ENCODE data around the gene PLCG1.

Gene PLCG1

DNA sequence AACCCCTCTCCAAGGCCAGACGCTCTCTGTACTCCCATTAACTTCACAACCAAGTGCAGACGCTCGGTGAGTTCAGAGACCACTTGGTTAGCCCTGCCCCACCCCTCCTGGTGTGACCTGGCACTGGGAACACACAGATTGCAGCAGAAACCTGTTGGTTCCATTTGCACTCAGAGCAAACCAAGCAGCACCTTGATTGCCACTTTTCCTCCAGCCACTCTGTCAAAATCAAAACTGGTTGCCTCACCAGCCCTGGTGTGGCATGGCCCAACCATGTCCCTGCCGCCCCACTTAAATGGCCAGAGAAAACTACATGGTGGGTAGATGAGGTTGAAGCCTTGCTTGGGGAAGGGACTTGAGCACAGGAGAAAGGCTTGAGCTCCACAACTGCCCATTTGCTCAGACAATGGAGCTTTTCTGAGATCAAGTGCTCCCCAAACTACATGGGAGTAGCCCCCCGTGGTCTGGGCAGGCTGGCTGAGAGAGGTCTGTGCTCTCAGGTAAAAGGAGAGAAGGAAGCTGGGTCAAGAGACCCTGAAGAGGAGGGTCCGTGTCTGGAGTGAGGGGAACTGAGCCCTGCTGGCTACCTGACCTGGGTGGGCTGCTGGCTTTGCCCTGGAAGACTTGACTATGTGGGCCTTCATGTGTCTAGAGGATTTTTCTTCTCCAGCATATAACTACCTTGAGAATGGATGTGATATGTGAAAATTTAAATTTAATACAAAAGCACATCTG is 43.4 kb downstream of the PLCG1 start:
- Histone ChIP-seq H3K9me3 (ENCODE audit: control insufficient read depth, low read length) (no peaks in the 10 kb centered on the region), H3K4me3 (ENCODE audit: insufficient read depth, low read depth, low read length) (no peak overlapping the region), H3K27ac (ENCODE audit: insufficient read depth, low read depth, low read length, poor library complexity, severe bottlenecking) (no peak overlapping the region), H3K4me1 (ENCODE audit: control insufficient read depth, insufficient read depth, low read length) (peaks cover 9% of the 10 kb centered on the region), H3K36me3 (ENCODE audit: control insufficient read depth, insufficient read depth, low read length) (peaks cover 9% of the 10 kb centered on the region), H3K27me3 (ENCODE audit: control insufficient read depth, insufficient read depth, low read length, poor library complexity, severe bottlenecking) (no peaks in the 10 kb centered on the region)
- 92% methylated on average over 6 of the region's 6 CpGs for WGBS, 2 experiments

DNA sequence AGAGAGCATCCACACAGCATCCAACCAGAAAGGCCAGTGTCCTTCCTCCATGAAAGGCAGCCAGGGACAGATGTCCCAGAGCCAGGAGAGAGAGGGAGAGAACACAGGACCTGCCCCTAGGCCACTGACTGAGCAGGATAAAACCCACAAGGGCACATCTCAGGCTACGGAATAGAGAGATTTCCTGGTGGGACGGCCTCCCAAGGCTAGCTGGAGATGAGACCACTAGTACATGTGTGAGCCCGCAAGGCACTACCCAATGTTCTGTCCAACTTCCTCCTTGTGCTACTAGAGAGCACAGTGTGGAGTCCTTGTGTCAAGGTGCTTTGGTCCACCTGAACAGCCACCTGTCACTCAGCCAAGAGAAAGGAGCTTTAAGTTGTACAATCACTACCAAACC is 44.2 kb downstream of the PLCG1 start:
- H3K27me3 ChIP-seq (ENCODE audit: control insufficient read depth, insufficient read depth, low read length, poor library complexity, severe bottlenecking), result no peaks in the 10 kb centered on the region
- peaks cover 3% of the 10 kb centered on the region for H3K36me3 ChIP-seq (ENCODE audit: control insufficient read depth, insufficient read depth, low read length)
- H3K4me3 ChIP-seq (ENCODE audit: insufficient read depth, low read depth, low read length), result no peak overlapping the region
- peaks cover 9% of the 10 kb centered on the region for H3K4me1 ChIP-seq (ENCODE audit: control insufficient read depth, insufficient read depth, low read length)
- WGBS, 2 experiments, result 95 to 96% methylated on average over 3 of the region's 3 CpGs
- H3K27ac ChIP-seq (ENCODE audit: insufficient read depth, low read depth, low read length, poor library complexity, severe bottlenecking), result no peak overlapping the region
- no peaks in the 10 kb centered on the region for H3K9me3 ChIP-seq (ENCODE audit: control insufficient read depth, low read length)

DNA sequence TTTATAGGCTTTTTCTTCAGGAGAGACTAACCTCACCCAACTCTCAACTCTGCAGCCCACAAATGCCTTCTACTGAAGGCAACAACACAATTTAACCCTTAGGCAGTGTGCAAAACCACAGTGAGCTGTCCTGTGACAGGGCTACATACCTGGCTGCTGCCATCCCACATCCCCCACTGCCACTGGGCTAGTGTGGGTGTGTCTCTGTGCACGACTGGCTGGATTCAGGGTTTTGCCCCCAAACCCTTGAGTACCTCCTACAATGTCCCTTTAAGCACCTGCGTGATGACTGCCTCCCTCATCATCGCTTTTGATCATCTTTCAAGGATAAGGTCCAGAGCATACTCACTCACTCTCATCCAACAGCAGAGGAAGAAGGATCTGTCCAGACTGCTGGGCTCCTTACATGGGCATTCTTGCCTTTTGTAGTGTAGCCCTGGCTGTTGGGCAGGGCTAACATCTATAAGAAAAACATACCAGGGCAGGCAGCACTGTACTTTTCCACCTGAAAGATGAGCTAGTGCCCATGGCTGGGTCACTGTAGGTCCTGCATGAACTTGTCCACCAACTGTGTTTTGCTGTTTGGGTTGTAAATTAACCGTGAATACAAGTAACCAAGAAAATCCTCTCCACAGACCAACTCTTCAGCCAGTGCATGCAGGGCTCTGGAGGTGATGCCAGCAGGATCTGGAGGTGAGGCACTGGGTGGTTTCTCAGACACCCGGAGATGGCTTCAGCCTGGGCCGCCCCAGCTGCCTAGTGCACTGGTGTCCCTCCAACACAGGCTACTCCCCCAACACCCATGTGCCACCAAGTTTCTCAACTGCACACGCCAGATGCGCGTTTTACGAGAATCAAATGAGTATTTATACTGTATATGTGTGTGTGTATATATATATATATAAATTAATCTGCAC is 45.2 kb downstream of the PLCG1 start:
- WGBS, 2 experiments, result 92 to 96% methylated on average over 5 to 6 of the region's 10 CpGs
- Histone ChIP-seq H3K27ac (ENCODE audit: insufficient read depth, low read depth, low read length, poor library complexity, severe bottlenecking) (no peak overlapping the region), H3K4me1 (ENCODE audit: control insufficient read depth, insufficient read depth, low read length) (peaks cover 9% of the 10 kb centered on the region), H3K9me3 (ENCODE audit: control insufficient read depth, low read length) (no peaks in the 10 kb centered on the region), H3K27me3 (ENCODE audit: control insufficient read depth, insufficient read depth, low read length, poor library complexity, severe bottlenecking) (no peaks in the 10 kb centered on the region), H3K36me3 (ENCODE audit: control insufficient read depth, insufficient read depth, low read length) (no peaks in the 10 kb centered on the region), H3K4me3 (ENCODE audit: insufficient read depth, low read depth, low read length) (no peak overlapping the region)

DNA sequence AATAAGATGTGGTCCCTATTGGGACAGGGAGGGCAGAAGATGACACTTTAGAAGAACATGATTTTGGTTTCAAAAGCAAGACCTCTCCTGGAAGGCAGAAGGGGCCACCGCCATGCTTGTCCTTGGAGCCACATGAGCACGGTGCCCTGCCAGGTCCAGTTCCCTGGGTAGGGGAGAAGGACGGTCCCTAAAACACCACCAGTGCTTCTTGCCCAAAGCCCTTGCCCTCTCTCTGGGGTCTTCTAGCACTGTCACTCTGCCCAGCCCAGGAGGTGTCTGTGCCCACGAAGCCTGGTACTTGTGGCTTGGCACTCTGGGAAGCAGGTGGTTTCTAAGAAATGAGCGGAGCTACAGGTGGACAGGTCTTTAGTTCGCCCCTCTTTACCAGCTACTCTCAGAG is 46.0 kb downstream of the PLCG1 start:
- WGBS, 2 experiments, result 94 to 96% methylated on average over 6 of the region's 6 CpGs
- no peaks in the 10 kb centered on the region for H3K9me3 ChIP-seq (ENCODE audit: control insufficient read depth, low read length)
- no peak overlapping the region for H3K4me3 ChIP-seq (ENCODE audit: insufficient read depth, low read depth, low read length)
- no peaks in the 10 kb centered on the region for H3K27me3 ChIP-seq (ENCODE audit: control insufficient read depth, insufficient read depth, low read length, poor library complexity, severe bottlenecking)
- H3K36me3 ChIP-seq (ENCODE audit: control insufficient read depth, insufficient read depth, low read length), result no peaks in the 10 kb centered on the region
- no peak overlapping the region for H3K27ac ChIP-seq (ENCODE audit: insufficient read depth, low read depth, low read length, poor library complexity, severe bottlenecking)
- H3K4me1 ChIP-seq (ENCODE audit: control insufficient read depth, insufficient read depth, low read length), result peaks cover 8% of the 10 kb centered on the region

DNA sequence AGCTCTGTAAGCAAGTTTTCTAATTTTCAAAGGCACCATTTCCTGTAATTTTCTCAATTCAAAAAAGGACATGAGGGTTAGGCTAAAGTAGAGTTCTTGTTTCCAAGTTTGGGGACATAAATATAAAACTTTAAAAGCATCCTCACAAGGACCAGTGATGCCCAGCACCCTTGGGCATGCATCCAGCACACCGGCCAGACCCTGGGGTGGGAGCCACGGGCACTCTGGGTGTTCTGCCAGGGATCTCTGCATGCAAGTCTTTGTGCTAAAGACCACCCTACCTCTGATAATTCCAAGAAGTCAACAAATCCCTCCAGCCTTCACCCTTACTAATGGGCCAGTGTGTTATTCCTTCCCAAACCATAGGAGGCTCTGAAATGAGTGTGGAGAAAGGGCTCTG is 46.5 kb downstream of the PLCG1 start:
- no peaks in the 10 kb centered on the region for H3K9me3 ChIP-seq (ENCODE audit: control insufficient read depth, low read length)
- H3K27me3 ChIP-seq (ENCODE audit: control insufficient read depth, insufficient read depth, low read length, poor library complexity, severe bottlenecking), result no peaks in the 10 kb centered on the region
- H3K4me3 ChIP-seq (ENCODE audit: insufficient read depth, low read depth, low read length), result no peak overlapping the region
- H3K36me3 ChIP-seq (ENCODE audit: control insufficient read depth, insufficient read depth, low read length), result no peaks in the 10 kb centered on the region
- H3K4me1 ChIP-seq (ENCODE audit: control insufficient read depth, insufficient read depth, low read length), result peaks cover 3% of the 10 kb centered on the region
- WGBS, 2 experiments, result 92 to 93% methylated on average over 2 of the region's 2 CpGs
- no peak overlapping the region for H3K27ac ChIP-seq (ENCODE audit: insufficient read depth, low read depth, low read length, poor library complexity, severe bottlenecking)

DNA sequence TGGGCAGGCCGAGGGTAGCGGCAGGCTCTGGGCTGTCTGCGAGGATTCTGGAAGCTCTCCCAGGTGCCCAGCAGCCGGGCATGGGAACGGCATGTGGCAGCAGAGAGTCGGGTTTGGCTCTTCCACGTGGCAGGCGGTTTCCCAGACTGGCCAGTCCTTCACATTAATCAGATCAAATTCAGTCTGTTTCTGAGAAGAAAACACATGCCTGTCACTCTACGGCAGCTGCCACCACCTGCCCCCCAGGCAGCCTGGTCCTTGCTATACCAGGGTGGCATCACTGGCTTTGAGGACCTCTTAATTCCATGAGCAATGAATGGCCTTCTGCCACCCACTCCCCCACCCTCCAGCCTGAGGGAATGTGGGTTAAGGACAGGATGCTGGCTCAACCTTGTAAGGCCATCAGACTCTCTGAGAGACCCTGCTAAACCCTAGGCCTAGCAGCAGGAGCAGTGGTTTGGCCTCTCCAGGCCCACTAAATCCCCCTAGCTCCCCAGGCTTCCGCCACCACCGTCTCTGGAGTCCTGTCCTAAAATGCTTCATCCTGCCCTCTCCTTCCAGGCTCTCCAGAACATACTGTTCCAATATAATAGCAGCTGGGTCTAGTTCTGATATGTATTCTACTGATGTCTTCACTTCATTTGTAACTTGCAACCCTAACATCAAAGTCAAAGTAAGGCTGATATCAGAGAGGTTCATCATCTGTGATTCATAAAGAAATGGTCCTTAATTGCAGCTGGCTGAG is 47.8 kb downstream of the PLCG1 start:
- 93 to 94% methylated on average over 11 of the region's 11 CpGs for WGBS, 2 experiments
- H3K36me3 ChIP-seq (ENCODE audit: control insufficient read depth, insufficient read depth, low read length), result no peaks in the 10 kb centered on the region
- H3K4me1 ChIP-seq (ENCODE audit: control insufficient read depth, insufficient read depth, low read length), result no peaks in the 10 kb centered on the region
- H3K9me3 ChIP-seq (ENCODE audit: control insufficient read depth, low read length), result no peaks in the 10 kb centered on the region
- no peaks in the 10 kb centered on the region for H3K27me3 ChIP-seq (ENCODE audit: control insufficient read depth, insufficient read depth, low read length, poor library complexity, severe bottlenecking)
- H3K27ac ChIP-seq (ENCODE audit: insufficient read depth, low read depth, low read length, poor library complexity, severe bottlenecking), result no peak overlapping the region
- H3K4me3 ChIP-seq (ENCODE audit: insufficient read depth, low read depth, low read length), result no peak overlapping the region

DNA sequence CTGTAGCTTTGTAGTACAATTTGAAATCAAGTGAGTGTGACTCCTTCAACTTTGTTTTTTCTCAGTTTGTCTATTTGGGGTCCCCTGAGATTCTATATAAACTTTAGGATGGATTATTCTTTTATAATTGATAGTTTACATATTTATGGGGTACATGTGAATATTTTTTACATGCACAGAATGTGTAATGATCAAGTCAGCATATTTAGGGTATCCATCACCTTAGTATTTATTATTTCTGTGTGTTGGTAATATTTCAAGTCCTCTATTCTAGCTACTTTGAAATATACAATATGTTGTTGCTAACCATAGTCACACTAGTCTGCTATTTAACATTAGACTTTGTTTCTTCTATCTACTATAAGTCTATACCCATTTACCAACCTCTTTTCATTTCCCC is 50.3 kb downstream of the PLCG1 start:
- Histone ChIP-seq H3K4me1 (ENCODE audit: control insufficient read depth, insufficient read depth, low read length) (no peaks in the 10 kb centered on the region), H3K36me3 (ENCODE audit: control insufficient read depth, insufficient read depth, low read length) (no peaks in the 10 kb centered on the region), H3K27ac (ENCODE audit: insufficient read depth, low read depth, low read length, poor library complexity, severe bottlenecking) (no peak overlapping the region), H3K4me3 (ENCODE audit: insufficient read depth, low read depth, low read length) (no peak overlapping the region), H3K27me3 (ENCODE audit: control insufficient read depth, insufficient read depth, low read length, poor library complexity, severe bottlenecking) (no peaks in the 10 kb centered on the region), H3K9me3 (ENCODE audit: control insufficient read depth, low read length) (no peaks in the 10 kb centered on the region)

DNA sequence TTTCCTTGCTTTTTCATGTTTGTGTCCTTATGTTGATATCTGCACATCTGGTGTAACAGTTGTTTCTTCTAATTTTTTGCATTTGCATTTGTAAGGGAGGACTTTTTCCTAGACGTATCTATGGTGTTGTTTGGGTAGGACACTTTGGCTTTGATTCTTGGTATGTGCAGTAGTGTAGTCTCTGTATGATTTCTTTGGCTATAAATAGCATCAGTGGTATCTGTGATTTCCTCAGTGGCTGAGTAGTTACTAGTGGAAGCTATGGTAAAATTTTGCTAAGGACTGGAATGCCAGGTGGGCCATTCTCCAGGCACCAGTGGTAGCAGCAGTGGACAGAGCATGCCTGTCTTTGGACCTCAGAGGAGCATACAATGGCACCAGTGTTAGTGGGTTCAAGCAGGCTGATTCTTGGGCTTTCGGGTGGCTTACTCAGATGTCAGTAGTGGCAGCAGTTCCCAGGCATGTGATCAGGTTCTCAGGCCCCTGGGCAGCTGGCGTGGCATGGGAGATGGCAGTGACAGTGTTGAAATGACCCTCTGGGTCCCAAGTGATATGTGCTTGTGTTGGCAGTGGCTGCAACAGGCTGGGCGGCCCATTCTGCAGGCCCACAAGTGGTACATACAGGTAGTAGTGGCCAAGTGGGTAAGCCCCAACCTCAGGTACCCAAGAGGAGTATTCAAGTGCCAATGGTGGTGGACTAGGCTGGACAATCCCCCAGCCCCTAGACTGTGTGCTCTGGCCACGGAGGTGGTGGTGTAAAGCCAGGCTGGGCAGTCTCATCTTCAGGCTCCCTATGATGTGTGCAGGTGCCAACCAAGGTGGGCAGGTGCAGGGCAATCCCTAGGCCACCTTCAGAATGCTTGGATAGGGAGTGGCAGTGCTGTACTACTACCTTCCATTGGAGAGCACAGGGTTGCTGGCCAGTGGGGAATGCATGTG is 54.5 kb downstream of the PLCG1 start:
- Histone ChIP-seq H3K36me3 (ENCODE audit: control insufficient read depth, insufficient read depth, low read length) (no peaks in the 10 kb centered on the region), H3K4me1 (ENCODE audit: control insufficient read depth, insufficient read depth, low read length) (no peaks in the 10 kb centered on the region), H3K9me3 (ENCODE audit: control insufficient read depth, low read length) (no peaks in the 10 kb centered on the region), H3K4me3 (ENCODE audit: insufficient read depth, low read depth, low read length) (no peak overlapping the region), H3K27me3 (ENCODE audit: control insufficient read depth, insufficient read depth, low read length, poor library complexity, severe bottlenecking) (no peaks in the 10 kb centered on the region), H3K27ac (ENCODE audit: insufficient read depth, low read depth, low read length, poor library complexity, severe bottlenecking) (no peak overlapping the region)
- WGBS, 2 experiments, result 94 to 95% methylated on average over 5 of the region's 5 CpGs

DNA sequence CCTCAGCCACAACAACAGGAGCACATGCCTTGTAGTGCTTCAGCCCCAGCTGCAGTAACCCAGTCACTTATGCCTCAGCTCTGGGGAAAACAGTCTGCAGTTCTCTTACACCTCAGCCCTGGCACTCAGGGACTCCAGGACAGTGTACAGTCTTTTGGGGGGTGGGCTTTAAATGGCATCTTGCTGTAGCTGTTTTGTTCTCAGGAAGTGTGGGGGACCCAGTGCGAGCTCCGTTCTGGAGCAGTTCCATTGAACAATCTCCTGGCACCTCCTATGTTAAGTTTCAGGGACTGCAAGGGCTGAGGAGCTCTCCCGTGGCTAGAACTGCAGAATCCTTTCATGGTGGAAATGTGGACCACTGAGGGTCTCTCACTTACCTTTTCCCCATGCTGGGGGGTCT is 55.2 kb downstream of the PLCG1 start:
- 85% methylated on average over 3 of the region's 3 CpGs for WGBS, 2 experiments
- Histone ChIP-seq H3K36me3 (ENCODE audit: control insufficient read depth, insufficient read depth, low read length) (no peaks in the 10 kb centered on the region), H3K9me3 (ENCODE audit: control insufficient read depth, low read length) (no peaks in the 10 kb centered on the region)

More for the DNA sequence above, 55.2 kb downstream of the PLCG1 start:
- Histone ChIP-seq H3K4me3 (ENCODE audit: insufficient read depth, low read depth, low read length) (no peak overlapping the region), H3K4me1 (ENCODE audit: control insufficient read depth, insufficient read depth, low read length) (no peaks in the 10 kb centered on the region), H3K27ac (ENCODE audit: insufficient read depth, low read depth, low read length, poor library complexity, severe bottlenecking) (no peak overlapping the region), H3K27me3 (ENCODE audit: control insufficient read depth, insufficient read depth, low read length, poor library complexity, severe bottlenecking) (no peaks in the 10 kb centered on the region)

Data from ectodermal cell (in vitro differentiated cells).